K562 (cell line): ENCODE data around the gene RXRB. TPM values are rescaled to one million over a fixed set of nuclear protein-coding genes. Genes with fewer than 3 reads are reported as not detected.

Experiments
- ATF1 ChIP-seq, 2 experiments: fragments of 450-650 bp in 1 of 2; IDR thresholded peaks; 2 replicates each; pipeline ENCODE4 v1.6.1; 2016; ENCODE audit warnings: missing compliant biosample characterization in 1 of 2, missing genetic modification characterization in 1 of 2
- BHLHE40 ChIP-seq: IDR thresholded peaks from 2 replicates; pipeline ENCODE4 v1.6.1; 2011; ENCODE audit warnings: low read length, improper control_type of control experiment
- BRD9 ChIP-seq: fragments of 450-650 bp; IDR thresholded peaks from 2 replicates; pipeline ENCODE4 v1.6.1; 2018; ENCODE audit warnings: low read depth; ENCODE audit not compliant: partially characterized antibody
- BRF1 ChIP-seq: IDR thresholded peaks from 3 replicates; pipeline ENCODE4 v1.6.1; 2011; ENCODE audit warnings: borderline replicate concordance, mild to moderate bottlenecking; ENCODE audit not compliant: insufficient read length; ENCODE audit errors: extremely low read depth
- CTBP1 ChIP-seq: fragments of 450-650 bp; IDR thresholded peaks from 2 replicates; pipeline ENCODE4 v1.6.1; 2016; ENCODE audit warnings: borderline replicate concordance
- CXXC5 ChIP-seq: fragments of 250-450 bp; sonication (Bioruptor Pico); IDR thresholded peaks from 2 replicates; pipeline ENCODE4 v1.8.0; 2022; ENCODE audit warnings: inconsistent platforms, mild to moderate bottlenecking, moderate library complexity
- GATAD2A ChIP-seq: fragments of 450-650 bp; IDR thresholded peaks from 2 replicates; pipeline ENCODE4 v1.6.1; 2017
- HNRNPK ChIP-seq: fragments of 200-400 bp; formaldehyde crosslinking; IDR thresholded peaks from one replicate; pipeline ENCODE4 v1.6.1; 2018; ENCODE audit warnings: mild to moderate bottlenecking, low read depth, low read length; ENCODE audit not compliant: poor library complexity, severe bottlenecking
- JUNB ChIP-seq: fragments of 450-650 bp; formaldehyde crosslinking; conservative IDR thresholded peaks from 2 replicates; pipeline ENCODE4 v1.4.0; 2020; ENCODE audit warnings: mild to moderate bottlenecking
- MBD2 ChIP-seq: sonication (generic); IDR thresholded peaks from 2 replicates; pipeline ENCODE4 v1.6.1; 2016; ENCODE audit warnings: low read depth, borderline replicate concordance
- NRF1 ChIP-seq, 2 experiments: fragments of 450-650 bp; IDR thresholded peaks in 1 of 2; conservative IDR thresholded peaks in 1 of 2; 2 replicates each; pipeline ENCODE4 v1.6.1; 2014; ENCODE audit warnings: mild to moderate bottlenecking in 2 of 2
- PHB ChIP-seq: fragments of 250-450 bp; sonication (Bioruptor Pico); IDR thresholded peaks from 2 replicates; pipeline ENCODE4 v1.5.0; 2021
- SRF ChIP-seq, 2 experiments: fragments of 250-450, 450-650 bp in 1 of 2; sonication (Bioruptor Pico) in 1 of 2; sonication (generic) in 1 of 2; formaldehyde crosslinking; IDR thresholded peaks; 2 replicates each; pipeline versions ENCODE4 v1.5.0 to v1.5.1; 2020 to 2022; ENCODE audit warnings: mild to moderate bottlenecking in 1 of 2, missing genetic modification reagents in 1 of 2
- ZFX ChIP-seq: sonication (generic); formaldehyde crosslinking; IDR thresholded peaks from 2 replicates; pipeline ENCODE4 v1.8.0; 2022; ENCODE audit warnings: mild to moderate bottlenecking, missing genetic modification reagents, moderate library complexity
- ZNF224 ChIP-seq: sonication (generic); formaldehyde crosslinking; IDR thresholded peaks from 2 replicates; pipeline ENCODE4 v1.8.0; 2022; ENCODE audit warnings: mild to moderate bottlenecking, missing genetic modification reagents
- polyA plus RNA-seq, 8 experiments: library from polyadenylated mRNA; depleted of rRNA in 4 of 8; stranded (reverse) in 5 of 8; unstranded in 3 of 8; fragments of >200 nt; fragmentation: Nextera tagmentation in 2 of 8; fragmentation: Illumina TruSeq in 1 of 8; extraction: Ambion mirVana in 2 of 8; extraction: Trizol in 1 of 8; gene quantifications; 2 replicates each; pipeline versions ENCODE4 v1.2.1 to v1.2.3, GENCODE V29; 2011 to 2014; ENCODE audit warnings: inconsistent platforms in 1 of 8, missing spikeins in 1 of 8
- total RNA-seq, 7 experiments: library from RNA; depleted of rRNA in 6 of 7; stranded (reverse); fragments of >200 nt in 6 of 7; fragmentation: Illumina TruSeq in 2 of 7; extraction: Trizol in 2 of 7; gene quantifications; 2 replicates each; pipeline versions ENCODE4 v1.2.1 to v1.2.3, GENCODE V29; 2011 to 2021; ENCODE audit warnings: low replicate concordance in 1 of 7
- TF ChIP-seq, protein P1 (sequence below): fragments of 450-650 bp; IDR thresholded peaks from 2 replicates; pipeline ENCODE4 v1.6.1; 2018; ENCODE audit not compliant: partially characterized antibody
- TF ChIP-seq, protein P2 (sequence below): fragments of 450-650 bp; IDR thresholded peaks from 2 replicates; pipeline ENCODE4 v1.6.1; 2016; ENCODE audit warnings: antibody characterized with exemption
- TF ChIP-seq, protein P3 (sequence below): fragments of 450-650 bp; formaldehyde crosslinking; IDR thresholded peaks from 2 replicates; pipeline ENCODE4 v1.4.0; 2020; ENCODE audit warnings: mild to moderate bottlenecking, mixed read lengths
- TF ChIP-seq, protein P4 (sequence below): sonication (generic); formaldehyde crosslinking; IDR thresholded peaks from 2 replicates; pipeline ENCODE4 v1.8.0; 2022; ENCODE audit warnings: mild to moderate bottlenecking, missing genetic modification reagents

The RXRB gene
- total and polyA plus RNA-seq, 9 of the 15 experiments (the other 6 are each of a cell fraction or from before 2014, with no cell fraction given): 0.76 to 35.5 (median 18.4) TPM

DNA sequence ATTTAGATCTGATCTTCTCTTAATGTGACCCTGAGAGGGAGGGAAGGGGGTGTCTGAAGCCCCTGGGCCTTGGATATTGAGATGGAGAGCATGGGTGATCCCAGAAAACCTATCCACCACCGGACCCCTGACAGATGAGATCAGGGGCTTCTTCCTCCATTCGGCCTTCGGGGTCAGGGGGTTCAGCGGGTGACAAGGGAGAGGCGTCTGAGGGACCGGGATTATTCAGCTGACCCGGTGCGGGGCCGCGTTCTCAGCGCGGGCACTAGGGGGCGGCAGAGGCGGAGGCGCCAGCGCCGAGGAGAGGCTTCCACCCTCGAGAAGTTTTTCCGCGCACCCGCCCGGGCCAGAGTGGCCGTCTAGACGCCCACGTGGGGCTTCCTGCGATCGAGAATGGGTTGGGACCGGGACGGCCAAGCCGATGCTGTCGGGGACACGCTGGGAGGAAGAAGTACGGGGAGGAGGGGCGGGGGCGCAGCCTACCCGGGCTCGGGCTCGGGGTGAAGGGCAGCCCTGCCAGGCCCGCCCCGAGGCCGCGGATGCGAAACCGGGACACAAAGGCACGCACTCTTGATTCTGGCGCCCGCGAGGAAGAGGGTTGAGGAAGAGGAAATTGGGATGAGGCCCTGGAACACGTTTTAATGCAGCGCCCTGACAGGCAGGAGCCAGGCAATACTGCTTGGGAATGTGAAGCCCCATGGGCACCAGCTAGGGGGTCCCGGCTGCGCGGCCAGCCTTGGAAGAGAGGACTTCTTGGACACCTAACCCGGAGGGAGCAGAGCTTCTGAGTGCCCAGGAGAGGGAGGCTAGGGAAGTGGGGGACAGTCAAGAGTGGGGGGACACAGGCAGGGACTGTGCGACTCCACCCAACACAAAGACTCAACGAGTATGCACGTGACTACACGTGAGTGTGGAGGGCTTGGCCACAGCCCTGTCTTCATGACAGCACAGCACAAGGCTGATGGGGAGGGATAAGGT lies 38.8 kb downstream of the RXRB start (continued):
- TF ChIP-seq, protein P1, sequence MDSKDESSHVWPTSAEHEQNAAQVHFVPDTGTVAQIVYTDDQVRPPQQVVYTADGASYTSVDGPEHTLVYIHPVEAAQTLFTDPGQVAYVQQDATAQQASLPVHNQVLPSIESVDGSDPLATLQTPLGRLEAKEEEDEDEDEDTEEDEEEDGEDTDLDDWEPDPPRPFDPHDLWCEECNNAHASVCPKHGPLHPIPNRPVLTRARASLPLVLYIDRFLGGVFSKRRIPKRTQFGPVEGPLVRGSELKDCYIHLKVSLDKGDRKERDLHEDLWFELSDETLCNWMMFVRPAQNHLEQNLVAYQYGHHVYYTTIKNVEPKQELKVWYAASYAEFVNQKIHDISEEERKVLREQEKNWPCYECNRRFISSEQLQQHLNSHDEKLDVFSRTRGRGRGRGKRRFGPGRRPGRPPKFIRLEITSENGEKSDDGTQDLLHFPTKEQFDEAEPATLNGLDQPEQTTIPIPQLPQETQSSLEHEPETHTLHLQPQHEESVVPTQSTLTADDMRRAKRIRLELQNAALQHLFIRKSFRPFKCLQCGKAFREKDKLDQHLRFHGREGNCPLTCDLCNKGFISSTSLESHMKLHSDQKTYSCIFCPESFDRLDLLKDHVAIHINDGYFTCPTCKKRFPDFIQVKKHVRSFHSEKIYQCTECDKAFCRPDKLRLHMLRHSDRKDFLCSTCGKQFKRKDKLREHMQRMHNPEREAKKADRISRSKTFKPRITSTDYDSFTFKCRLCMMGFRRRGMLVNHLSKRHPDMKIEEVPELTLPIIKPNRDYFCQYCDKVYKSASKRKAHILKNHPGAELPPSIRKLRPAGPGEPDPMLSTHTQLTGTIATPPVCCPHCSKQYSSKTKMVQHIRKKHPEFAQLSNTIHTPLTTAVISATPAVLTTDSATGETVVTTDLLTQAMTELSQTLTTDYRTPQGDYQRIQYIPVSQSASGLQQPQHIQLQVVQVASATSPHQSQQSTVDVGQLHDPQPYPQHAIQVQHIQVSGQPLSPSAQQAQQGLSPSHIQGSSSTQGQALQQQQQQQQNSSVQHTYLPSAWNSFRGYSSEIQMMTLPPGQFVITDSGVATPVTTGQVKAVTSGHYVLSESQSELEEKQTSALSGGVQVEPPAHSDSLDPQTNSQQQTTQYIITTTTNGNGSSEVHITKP: peak; percentile 22
- TF ChIP-seq PHB (CRISPR knock-in tag) (no peak), MBD2 (peak; percentile 14; the same call in 1 of the 2 replicates), ZNF224 (CRISPR knock-in tag) (no peak), JUNB (CRISPR knock-in tag) (no peak), GATAD2A (peak; percentile 25; the same call in 1 of the 2 replicates), CXXC5 (CRISPR knock-in tag) (peak; percentile 64), ATF1 (CRISPR knock-in tag; IDR thresholded peaks at IDR 0.05) (no peak), ATF1 (tag; IDR thresholded peaks at IDR 0.05) (peak; percentile 23; the same call in 1 of the 2 replicates), CTBP1 (peak; percentile 68; the same call in 1 of the 2 replicates), BRD9 (no peak), SRF (CRISPR knock-in tag; IDR thresholded peaks at IDR 0.05) (peak in 1 of 2 experiments; percentile 74; a peak in 1 of 4 replicates), ZFX (peak; percentile 65), BHLHE40 (peak; percentile 92), BRF1 (no peak), HNRNPK (no peak), NRF1 (conservative IDR thresholded peaks at IDR 0.05 in 1 of 2, IDR thresholded peaks at IDR 0.05 in 1 of 2) (peak; percentile 64 to 69)
- TF ChIP-seq, protein P2, sequence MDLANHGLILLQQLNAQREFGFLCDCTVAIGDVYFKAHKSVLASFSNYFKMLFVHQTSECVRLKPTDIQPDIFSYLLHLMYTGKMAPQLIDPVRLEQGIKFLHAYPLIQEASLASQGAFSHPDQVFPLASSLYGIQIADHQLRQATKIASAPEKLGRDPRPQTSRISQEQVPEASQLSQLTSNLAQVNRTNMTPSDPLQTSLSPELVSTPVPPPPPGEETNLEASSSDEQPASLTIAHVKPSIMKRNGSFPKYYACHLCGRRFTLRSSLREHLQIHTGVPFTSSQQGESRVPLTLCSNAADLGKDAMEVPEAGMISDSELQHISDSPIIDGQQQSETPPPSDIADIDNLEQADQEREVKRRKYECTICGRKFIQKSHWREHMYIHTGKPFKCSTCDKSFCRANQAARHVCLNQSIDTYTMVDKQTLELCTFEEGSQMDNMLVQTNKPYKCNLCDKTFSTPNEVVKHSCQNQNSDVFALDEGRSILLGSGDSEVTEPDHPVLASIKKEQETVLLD: peak; percentile 70
- TF ChIP-seq, protein P3, sequence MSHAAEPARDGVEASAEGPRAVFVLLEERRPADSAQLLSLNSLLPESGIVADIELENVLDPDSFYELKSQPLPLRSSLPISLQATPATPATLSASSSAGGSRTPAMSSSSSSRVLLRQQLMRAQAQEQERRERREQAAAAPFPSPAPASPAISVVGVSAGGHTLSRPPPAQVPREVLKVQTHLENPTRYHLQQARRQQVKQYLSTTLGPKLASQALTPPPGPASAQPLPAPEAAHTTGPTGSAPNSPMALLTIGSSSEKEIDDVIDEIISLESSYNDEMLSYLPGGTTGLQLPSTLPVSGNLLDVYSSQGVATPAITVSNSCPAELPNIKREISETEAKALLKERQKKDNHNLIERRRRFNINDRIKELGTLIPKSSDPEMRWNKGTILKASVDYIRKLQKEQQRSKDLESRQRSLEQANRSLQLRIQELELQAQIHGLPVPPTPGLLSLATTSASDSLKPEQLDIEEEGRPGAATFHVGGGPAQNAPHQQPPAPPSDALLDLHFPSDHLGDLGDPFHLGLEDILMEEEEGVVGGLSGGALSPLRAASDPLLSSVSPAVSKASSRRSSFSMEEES (CRISPR knock-in tag): peak; percentile 77
- TF ChIP-seq, protein P4, sequence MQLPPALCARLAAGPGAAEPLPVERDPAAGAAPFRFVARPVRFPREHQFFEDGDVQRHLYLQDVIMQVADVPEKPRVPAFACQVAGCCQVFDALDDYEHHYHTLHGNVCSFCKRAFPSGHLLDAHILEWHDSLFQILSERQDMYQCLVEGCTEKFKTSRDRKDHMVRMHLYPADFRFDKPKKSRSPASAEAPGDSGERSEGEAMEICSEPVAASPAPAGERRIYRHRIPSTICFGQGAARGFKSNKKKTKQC (CRISPR knock-in tag): 0 out of 2 replicates have a peak, but pooled peaks have one; percentile 37
